HG03460 (cell line): ENCODE measurements around the gene NOL9.

Experiments used
- ATAC-seq: cut with Tn5 transposase; IDR thresholded peaks from one replicate; pipeline ENCODE4 v1.9.1; 2021; ENCODE audit not compliant: unreplicated experiment

NOL9 gene

GRCh38 chr1:6526316-6526715 is 28.0 kb downstream of the NOL9 start:
- no peak for ATAC-seq

- ATAC-seq = no peak
These were observed 30.7 kb downstream of the NOL9 start for GRCh38 chr1:6523566-6523965.

- ATAC-seq = no peak
These were observed 32.8 kb downstream of the NOL9 start for GRCh38 chr1:6521536-6521935.

- no peak for ATAC-seq
These were observed 34.2 kb downstream of the NOL9 start for GRCh38 chr1:6519935-6520671.

- ATAC-seq = no peak
These were observed 34.8 kb downstream of the NOL9 start for GRCh38 chr1:6519491-6519934.

GRCh38 chr1:6517435-6517851 is 36.9 kb downstream of the NOL9 start:
- ATAC-seq = no peak

- ATAC-seq = no peak
These were observed 38.5 kb downstream of the NOL9 start for GRCh38 chr1:6515771-6516170.

GRCh38 chr1:6513320-6513801 is 41.0 kb downstream of the NOL9 start:
- no peak for ATAC-seq

GRCh38 chr1:6512908-6513280 is 41.4 kb downstream of the NOL9 start:
- ATAC-seq = no peak

GRCh38 chr1:6512245-6512907 is 41.9 kb downstream of the NOL9 start:
- no peak for ATAC-seq

- ATAC-seq = no peak
These were observed 42.6 kb downstream of the NOL9 start for GRCh38 chr1:6511561-6512244.

GRCh38 chr1:6511056-6511455 is 43.3 kb downstream of the NOL9 start:
- no peak for ATAC-seq

- ATAC-seq = no peak
These were observed 43.8 kb downstream of the NOL9 start for GRCh38 chr1:6510493-6510892.

- ATAC-seq = no peak
These were observed 44.4 kb downstream of the NOL9 start for GRCh38 chr1:6509919-6510291.

- no peak for ATAC-seq
These were observed 44.9 kb downstream of the NOL9 start for GRCh38 chr1:6509220-6509918.

- ATAC-seq = no peak
These were observed 45.5 kb downstream of the NOL9 start for GRCh38 chr1:6508816-6509189.

- no peak for ATAC-seq
These were observed 46.0 kb downstream of the NOL9 start for GRCh38 chr1:6508154-6508815.

GRCh38 chr1:6507461-6507911 is 46.8 kb downstream of the NOL9 start:
- ATAC-seq = no peak

- ATAC-seq = no peak
These were observed 47.3 kb downstream of the NOL9 start for GRCh38 chr1:6507037-6507428.

- no peak for ATAC-seq
These were observed 47.9 kb downstream of the NOL9 start for GRCh38 chr1:6506210-6507036.
